ENCODE results near the gene KIF19.

DNA sequence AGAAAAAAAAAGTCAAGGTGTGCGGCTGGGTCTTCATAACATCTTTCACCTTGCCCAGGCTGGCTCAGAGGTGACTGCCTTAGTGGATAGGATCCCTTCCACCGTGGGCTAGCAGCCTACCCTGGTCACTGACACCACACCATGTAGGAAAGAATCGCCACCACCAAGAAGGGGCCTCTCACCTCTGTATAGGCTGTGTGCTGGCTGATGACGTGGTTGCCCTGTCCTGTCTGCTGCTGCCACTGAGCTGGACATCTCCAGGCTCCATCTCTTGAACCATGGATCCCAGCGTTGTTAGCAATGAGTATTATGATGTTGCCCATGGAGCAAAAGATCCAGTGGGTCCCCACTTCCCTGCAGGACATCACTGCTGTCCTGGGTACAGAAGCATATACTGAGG lies 41.2 kb downstream of the KIF19 start, which contains the start of gene GPR142:
- TF ChIP-seq POLR2AphosphoS5 (IDR thresholded peaks at IDR 0.05) (no peak), POLR2A (IDR thresholded peaks at IDR 0.05) (no peak)

Data from breast epithelium (tissue), 3 donors.